Measurements from ENCODE around the gene HIVEP3.

GRCh38 chr1:41464885-41465284, 453.8 kb downstream of the HIVEP3 start:
- TF ChIP-seq POLR2A (IDR thresholded peaks at IDR 0.05; ENCODE audit: low read length) (no peak), GATA1 (IDR thresholded peaks at IDR 0.05; ENCODE audit: low read depth, low read length) (no peak)

Measured in erythroblast (primary cell).